PC-9 (cell line): Measurements from ENCODE around the gene SLC9A4. TPM values are rescaled to one million over a fixed set of nuclear protein-coding genes. Genes with fewer than 3 reads are reported as not detected.
A peak's percentile ranks its signal among the peaks of the same experiment; 100 is the strongest.

ENCODE experiments used
- BruUV-seq: library from RNA; stranded (reverse); fragments of 400-500 nt; replicated peaks from 2 replicates; lab custom pipeline; 2021; lab: Mats Ljungman, UMichigan
- CTCF ChIA-PET: fragments of 300-600 bp; sonication (Branson Sonifier 250); formaldehyde crosslinking; loops from one replicate; lab custom pipeline; 2022; ENCODE audit warnings: antibody characterized with exemption; lab: Charles Lee
- POLR2A ChIA-PET: fragments of 300-600 bp; sonication (Branson Sonifier 250); formaldehyde crosslinking; loops from one replicate; lab custom pipeline; 2022; ENCODE audit warnings: antibody characterized with exemption; ENCODE audit not compliant: unreplicated experiment; lab: Charles Lee
- DNase-seq, 2 experiments: peaks; one replicate each; pipeline versions ENCODE4 v3.0.0 to v3.0.0-alpha.2; 2015 to 2022; ENCODE audit warnings: mixed read lengths in 1 of 2
- H2AFZ ChIP-seq: fragments of 200-600 bp; sonication (generic); 2 replicates; pipeline ENCODE4 v1.8.1; 2017; ENCODE audit warnings: antibody characterized with exemption
- H3F3A ChIP-seq: fragments of 200-600 bp; sonication (generic); 2 replicates; pipeline ENCODE4 v1.8.1; 2017; ENCODE audit warnings: antibody characterized with exemption, mild to moderate bottlenecking, low read depth; ENCODE audit not compliant: insufficient read depth
- H3K27ac ChIP-seq: fragments of 200-600 bp; sonication (generic); 2 replicates; pipeline ENCODE4 v1.6.1; 2016; ENCODE audit warnings: mixed run types
- H3K27me3 ChIP-seq: fragments of 200-600 bp; sonication (generic); 2 replicates; pipeline ENCODE4 v1.6.1; 2016; ENCODE audit warnings: low read depth, mixed run types; ENCODE audit not compliant: insufficient read depth
- H3K36me3 ChIP-seq: fragments of 200-600 bp; sonication (generic); 2 replicates; pipeline ENCODE4 v1.6.1; 2016; ENCODE audit warnings: low read depth, mixed run types
- H3K4me1 ChIP-seq: fragments of 200-600 bp; sonication (generic); replicated peaks from 2 replicates; pipeline ENCODE4 v1.6.1; 2016; ENCODE audit warnings: mixed run types; ENCODE audit not compliant: insufficient read depth
- H3K4me2 ChIP-seq: fragments of 200-600 bp; sonication (generic); 2 replicates; pipeline ENCODE4 v1.6.1; 2017; ENCODE audit warnings: mixed run types
- H3K4me3 ChIP-seq: fragments of 200-600 bp; sonication (generic); 2 replicates; pipeline ENCODE4 v1.6.1; 2016; ENCODE audit warnings: mixed run types
- H3K79me2 ChIP-seq: fragments of 200-600 bp; sonication (generic); 2 replicates; pipeline ENCODE4 v1.6.1; 2017; ENCODE audit warnings: low read depth, mixed run types
- H3K9me2 ChIP-seq: fragments of 200-600 bp; sonication (generic); 2 replicates; pipeline ENCODE4 v1.8.1; 2017; ENCODE audit warnings: mild to moderate bottlenecking; ENCODE audit not compliant: insufficient read depth
- H3K9me3 ChIP-seq: fragments of 200-600 bp; sonication (generic); 2 replicates; pipeline ENCODE4 v1.8.1; 2016; ENCODE audit warnings: low read depth; ENCODE audit not compliant: insufficient read depth
- H4K20me1 ChIP-seq: fragments of 200-600 bp; sonication (generic); 2 replicates; pipeline ENCODE4 v1.8.1; 2017; ENCODE audit not compliant: insufficient read depth
- CTCF ChIP-seq: fragments of 200-600 bp; sonication (generic); conservative IDR thresholded peaks from 2 replicates; pipeline ENCODE4 v1.6.1; 2017; ENCODE audit warnings: mixed run types, antibody characterized with exemption, mild to moderate bottlenecking, moderate library complexity
- EZH2 ChIP-seq: fragments of 200-600 bp; sonication (generic); IDR thresholded peaks from 2 replicates; pipeline ENCODE4 v1.8.0; 2017; ENCODE audit warnings: antibody characterized with exemption, low read depth
- intact Hi-C: fragments of 100-400 bp; cut with micrococcal nuclease; formaldehyde crosslinking; loops from one replicate; pipeline ENCODE4 v1.10.0; 2022; ENCODE audit not compliant: unreplicated experiment
- microRNA-seq: library from miRNA; unstranded; fragments of <30 nt; microRNA quantifications from one replicate; pipeline ENCODE4 v1.2.0, GENCODE V29; 2021; ENCODE audit warnings: borderline number of aligned reads, borderline replicate concordance
- total RNA-seq: library from RNA; stranded (reverse); gene quantifications from 2 replicates; pipeline ENCODE4 v1.2.3, GENCODE V29; 2021

SLC9A4 gene
- total RNA-seq, 1 experiment from 2014 or later = 0.85 TPM

GRCh38 chr2:102581911-102582310 is 108.9 kb downstream of the SLC9A4 start:
- POLR2A ChIA-PET = no interaction called here
- H3K27ac ChIP-seq = no peak overlapping the region
- no peak for TF ChIP-seq CTCF
- no peak for TF ChIP-seq EZH2
- no peaks in the 10 kb centered on the region for H3K9me2 ChIP-seq
- no peak overlapping the region for H3K4me3 ChIP-seq
- H3K36me3 ChIP-seq = no peaks in the 10 kb centered on the region
- 0 out of 2 replicates have a peak overlapping the region, but pooled peaks have one; percentile 21 for H3K4me2 ChIP-seq
- DNase-seq = no peak
- CTCF ChIA-PET = no interaction called here
- no peaks in the 10 kb centered on the region for H3K79me2 ChIP-seq
- H3K4me1 ChIP-seq = peaks cover 19% of the 10 kb centered on the region
- H3F3A ChIP-seq = peaks cover 10% of the 10 kb centered on the region
- no TSS peak for BruUV-seq
- H3K27me3 ChIP-seq = no peaks in the 10 kb centered on the region
- H3K9me3 ChIP-seq = peaks cover 5% of the 10 kb centered on the region; the same call in 1 of the 2 replicates
- intact Hi-C loops = no loop called here
- H4K20me1 ChIP-seq = no peaks in the 10 kb centered on the region
- no peak overlapping the region for H2AFZ ChIP-seq

GRCh38 chr2:102582845-102583244 is 109.8 kb downstream of the SLC9A4 start:
- H3F3A ChIP-seq = peaks cover 10% of the 10 kb centered on the region
- CTCF ChIA-PET = no interaction called here
- H3K27ac ChIP-seq = no peak overlapping the region
- BruUV-seq = no TSS peak
- no peak overlapping the region for H2AFZ ChIP-seq
- TF ChIP-seq CTCF (no peak), EZH2 (no peak)
- DNase-seq = no peak
- POLR2A ChIA-PET = no interaction called here
- no peaks in the 10 kb centered on the region for H3K36me3 ChIP-seq
- H3K4me3 ChIP-seq = no peak overlapping the region
- H3K27me3 ChIP-seq = no peaks in the 10 kb centered on the region
- H3K4me2 ChIP-seq = no peak overlapping the region
- peaks cover 20% of the 10 kb centered on the region for H3K4me1 ChIP-seq
- no peaks in the 10 kb centered on the region for H3K79me2 ChIP-seq
- H3K9me3 ChIP-seq = peaks cover 9% of the 10 kb centered on the region; the same call in 1 of the 2 replicates
- no peaks in the 10 kb centered on the region for H3K9me2 ChIP-seq
- intact Hi-C loops = no loop called here
- H4K20me1 ChIP-seq = no peaks in the 10 kb centered on the region

Small RNA genes within 50 kb of the gene (microRNA-seq; reads per million reads assigned to microRNA genes)
- not detected for gene MIR4772

Other genes starting within 250 kb of the SLC9A4 start
- gene IL1RL1, start 161.7 kb upstream of the SLC9A4 start, total RNA-seq = 0.55 and 1.7 TPM in 2 replicates
- 1.9 and 3.4 TPM in 2 replicates for gene IL18R1, start 117.4 kb upstream of the SLC9A4 start, total RNA-seq
- gene IL18RAP, start 50.1 kb upstream of the SLC9A4 start, total RNA-seq = not detected in 2 replicates
- gene SLC9A2, start 146.3 kb downstream of the SLC9A4 start, total RNA-seq = 13.4 and 17.0 TPM in 2 replicates